GM21619 (cell line): Measurements from ENCODE around the gene HSF2.
"Not testable (repeated sequence)": the region's sequence is repeated elsewhere in the genome, so short reads cannot be mapped to it uniquely, and the experiment has no call there.

Source experiments
- ATAC-seq: cut with Tn5 transposase; IDR thresholded peaks from one replicate; pipeline ENCODE4 v1.9.1; 2021; ENCODE audit not compliant: unreplicated experiment

The HSF2 gene

DNA sequence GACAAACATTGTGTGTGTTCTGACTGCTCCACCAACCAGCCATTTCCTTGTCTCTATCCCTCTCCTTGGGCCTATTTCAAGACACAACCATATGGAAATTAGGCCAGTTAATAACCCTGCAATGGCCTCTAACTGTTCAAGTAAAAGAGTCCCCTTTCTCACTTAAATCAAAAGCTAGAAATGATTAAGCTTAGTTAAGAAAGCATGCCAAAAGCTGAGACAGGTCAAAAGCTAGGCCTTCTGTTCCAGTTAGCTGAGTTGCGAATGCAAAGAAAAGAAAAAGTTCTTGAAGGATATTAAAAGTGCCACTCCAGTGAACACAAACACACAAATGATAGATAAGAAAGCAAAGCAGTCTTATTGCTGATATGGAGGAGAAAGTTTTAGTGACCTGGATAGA, 49.6 kb downstream of the HSF2 start:
- ATAC-seq = no peak

DNA sequence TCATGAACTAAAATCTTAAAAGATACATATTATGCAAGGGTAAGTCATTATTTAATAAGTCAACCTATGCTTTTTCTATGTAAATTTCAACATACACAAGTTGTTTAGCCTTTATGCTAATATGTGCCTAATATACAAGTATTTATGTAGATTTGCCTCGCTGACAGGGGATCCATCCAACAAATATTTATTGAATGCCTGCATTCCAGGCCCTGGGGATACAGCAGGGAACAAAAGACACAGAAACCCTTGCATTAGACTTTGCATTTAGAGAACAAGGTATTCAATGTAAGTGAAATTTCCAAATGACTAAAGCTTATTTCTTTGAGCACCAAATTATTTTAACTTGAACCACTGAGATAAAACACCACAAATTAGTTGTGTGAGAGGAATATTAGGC, 53.1 kb downstream of the HSF2 start:
- ATAC-seq = no peak

DNA sequence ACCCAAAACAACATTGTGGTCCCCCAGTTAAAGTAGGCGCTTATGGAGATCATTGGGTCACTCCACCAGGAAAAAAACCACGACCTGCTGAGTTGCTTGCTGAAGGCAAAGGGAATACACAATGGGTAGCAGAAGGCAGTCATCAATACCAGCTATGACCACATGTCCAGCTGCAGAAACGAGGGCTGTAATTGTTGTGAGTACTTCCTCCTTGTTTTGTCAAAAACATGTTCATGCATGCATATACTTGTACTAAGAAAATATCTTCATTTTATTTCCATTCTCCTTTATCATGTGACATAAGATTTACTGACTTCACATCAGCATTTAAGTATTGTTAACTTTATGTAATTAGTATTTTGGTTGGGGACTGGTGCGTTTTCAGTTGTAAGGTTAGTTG, 55.2 kb downstream of the HSF2 start:
- ATAC-seq = no peak

DNA sequence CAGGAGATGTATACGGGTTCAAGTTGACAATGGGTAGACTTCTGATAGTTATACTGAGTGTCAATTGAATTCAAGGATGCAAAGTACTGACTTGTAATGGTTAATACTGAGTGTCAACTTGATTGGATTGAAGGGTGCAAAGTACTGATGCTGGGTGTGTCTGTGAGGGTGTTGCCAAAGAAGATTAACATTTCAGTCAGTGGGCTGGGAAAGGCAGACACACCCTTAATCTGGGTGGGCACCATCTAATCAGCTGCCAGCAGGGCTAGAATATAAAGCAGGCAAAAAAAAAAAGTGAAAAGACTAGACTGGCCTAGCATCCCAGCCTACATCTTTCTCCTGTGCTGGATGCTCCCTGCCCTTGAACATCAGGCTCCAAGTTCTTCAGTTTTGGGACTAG, 55.7 kb downstream of the HSF2 start:
- ATAC-seq = not testable (repeated sequence)

DNA sequence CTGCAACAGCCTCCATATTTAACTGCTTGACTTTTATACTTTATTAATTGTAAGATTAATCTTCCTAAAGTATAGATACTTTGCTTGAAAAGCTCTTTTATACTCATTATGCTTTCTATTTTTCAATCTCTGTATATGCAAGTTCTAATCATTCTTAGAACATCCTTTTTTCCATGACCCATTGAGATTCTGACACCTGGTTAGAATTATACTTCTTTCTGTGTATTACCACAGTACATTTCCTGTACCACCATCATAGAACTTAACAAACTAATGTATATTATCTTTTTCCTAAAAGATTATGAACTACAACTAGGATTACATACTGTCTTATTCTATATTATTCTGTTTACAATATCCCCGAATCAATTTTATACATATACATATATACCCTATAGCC, 58.6 kb downstream of the HSF2 start:
- ATAC-seq = no peak

DNA sequence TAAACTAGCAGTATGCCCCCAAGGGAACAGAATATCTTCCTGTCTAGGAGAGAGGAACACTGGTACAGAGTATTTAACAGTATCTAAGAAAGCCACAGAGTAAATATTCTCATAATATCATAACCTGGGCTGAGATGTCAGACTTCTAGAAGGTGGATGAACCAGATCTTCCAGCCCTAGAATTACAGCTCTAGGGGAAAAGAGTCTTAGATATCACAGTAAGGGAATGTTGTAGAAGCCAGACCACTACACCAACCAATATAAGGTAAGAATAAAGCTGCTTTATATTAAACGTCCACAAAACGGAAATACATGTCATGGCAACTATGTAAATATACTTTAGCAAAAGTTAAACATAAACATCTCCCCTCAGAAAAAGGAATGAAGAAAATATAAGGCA, 59.8 kb downstream of the HSF2 start:
- ATAC-seq = no peak

DNA sequence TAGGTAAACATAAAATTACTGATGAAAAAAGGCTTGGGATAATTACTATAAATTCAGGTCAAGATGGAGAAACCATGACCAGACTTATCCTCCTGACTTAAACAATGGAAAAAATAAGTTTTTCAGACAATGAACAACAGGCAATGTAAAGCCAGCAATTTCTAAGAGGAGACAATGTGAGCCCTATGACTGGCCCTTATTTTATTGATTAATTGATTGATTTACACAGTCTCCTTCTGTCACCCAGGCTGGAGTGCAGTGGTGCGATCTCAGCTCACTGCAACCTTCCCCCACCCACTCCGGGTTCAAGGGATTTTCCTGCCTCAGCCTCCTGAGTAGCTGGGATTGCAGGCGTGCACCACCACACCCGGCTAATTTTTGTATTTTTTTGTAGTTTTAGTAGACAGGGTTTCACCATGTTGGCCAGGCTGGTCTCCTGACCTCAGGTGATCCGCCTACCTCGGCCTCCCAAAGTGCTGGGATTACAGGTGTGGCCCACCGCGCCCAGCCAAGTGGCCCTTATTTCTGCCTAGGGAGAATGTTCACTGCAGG, 60.5 kb downstream of the HSF2 start:
- not testable (repeated sequence) for ATAC-seq

DNA sequence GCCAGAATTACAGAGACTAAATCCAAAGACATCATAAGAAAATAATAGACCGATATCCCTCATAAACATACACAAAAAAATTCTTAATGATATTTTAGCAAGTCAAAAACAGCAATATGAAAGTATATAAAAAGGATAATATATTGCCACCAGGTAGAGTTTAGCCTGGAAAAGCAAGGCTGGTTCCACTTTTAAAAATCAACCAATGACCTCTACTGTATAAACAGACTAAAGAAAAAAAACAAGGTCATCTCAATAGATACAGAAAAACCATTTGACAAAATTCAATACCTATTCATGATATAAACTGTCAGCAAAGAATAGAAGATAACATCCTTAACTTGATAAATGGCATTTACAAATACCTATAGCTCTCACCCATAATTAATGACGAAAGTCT, 62.4 kb downstream of the HSF2 start:
- ATAC-seq = no peak

DNA sequence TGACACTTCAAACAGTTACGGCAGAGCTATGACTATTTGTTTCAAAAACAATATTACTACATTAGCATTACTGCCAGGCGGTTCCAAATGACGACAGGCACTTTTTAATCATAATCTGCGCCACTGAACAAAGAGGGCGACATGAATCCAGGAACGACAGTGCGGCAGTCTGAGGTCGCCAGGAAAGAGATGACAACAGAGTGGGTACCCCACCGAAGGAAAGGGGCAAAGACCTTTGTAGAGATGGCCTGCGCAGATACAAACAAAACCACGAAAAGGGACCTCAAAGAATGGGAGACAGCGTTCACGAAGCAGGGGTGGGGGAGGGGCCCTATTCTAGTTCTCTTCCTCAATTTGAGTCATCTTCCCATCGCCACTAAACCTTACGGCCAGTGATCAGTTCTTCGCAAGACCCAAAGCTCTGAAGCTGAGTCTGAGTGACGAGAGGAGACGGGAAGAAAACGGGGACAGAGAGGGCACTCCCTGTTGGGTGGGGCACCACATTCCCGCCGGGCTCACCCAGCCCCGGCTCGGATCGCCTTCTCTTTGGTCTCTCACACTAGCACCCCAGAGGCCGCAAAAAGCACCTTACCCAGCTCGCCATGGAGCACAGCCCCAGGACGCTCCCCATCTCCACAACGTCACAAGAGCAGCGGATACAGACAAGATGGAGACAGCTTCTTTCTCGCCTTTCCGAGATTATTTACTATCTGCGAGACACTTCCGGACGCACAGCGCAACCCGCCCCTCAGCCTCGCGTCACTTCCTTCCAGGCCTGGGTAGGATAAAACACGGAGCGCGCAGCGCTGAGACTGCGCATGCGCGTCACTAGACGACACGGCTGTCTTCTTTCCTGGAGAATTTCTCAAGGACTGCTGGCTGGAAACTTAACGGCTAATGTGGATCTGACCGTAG, 71.9 kb downstream of the HSF2 start, which contains the start of gene SERINC1:
Gene SERINC1, minus strand, starts transcription at position 701 of the 915 bp plus-strand sequence. Its CDS starts 70 bp downstream, at position 631.
- peak; percentile 99 for ATAC-seq

DNA sequence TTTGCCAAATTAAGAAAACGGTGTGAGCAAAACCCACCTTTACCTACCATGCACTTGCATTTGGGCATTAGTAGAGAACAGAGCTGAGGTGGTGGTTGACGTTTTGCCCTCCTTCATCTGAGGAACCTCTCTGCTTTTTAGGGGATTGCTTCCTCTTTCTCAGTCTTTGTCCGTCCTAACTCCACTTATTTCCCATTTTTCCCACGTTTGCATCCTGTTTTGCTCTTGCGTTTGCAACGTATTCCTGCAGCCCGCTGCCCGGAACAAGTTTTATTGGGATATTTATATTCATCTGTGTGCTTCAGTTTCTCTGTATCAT, 72.5 kb downstream of the HSF2 start:
- ATAC-seq = peak; percentile 45

DNA sequence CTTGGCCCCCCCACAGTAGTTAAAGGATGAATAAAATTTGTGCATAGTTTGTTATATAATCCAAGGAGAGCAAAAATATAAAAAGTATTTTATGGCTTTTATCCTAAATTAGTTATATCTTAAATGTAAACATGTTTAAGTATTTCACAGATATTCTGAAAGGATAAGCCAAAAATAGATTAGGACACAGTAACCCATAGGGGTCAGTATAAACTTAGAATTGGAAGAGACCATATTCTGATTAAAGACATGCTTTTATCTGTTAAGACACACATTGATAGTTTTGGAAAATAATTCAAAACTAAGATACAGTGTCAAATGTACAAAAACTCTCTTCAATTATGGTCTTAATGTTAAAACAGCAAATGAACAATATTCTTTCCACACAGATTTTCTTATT, 76.7 kb downstream of the HSF2 start:
- ATAC-seq = no peak

DNA sequence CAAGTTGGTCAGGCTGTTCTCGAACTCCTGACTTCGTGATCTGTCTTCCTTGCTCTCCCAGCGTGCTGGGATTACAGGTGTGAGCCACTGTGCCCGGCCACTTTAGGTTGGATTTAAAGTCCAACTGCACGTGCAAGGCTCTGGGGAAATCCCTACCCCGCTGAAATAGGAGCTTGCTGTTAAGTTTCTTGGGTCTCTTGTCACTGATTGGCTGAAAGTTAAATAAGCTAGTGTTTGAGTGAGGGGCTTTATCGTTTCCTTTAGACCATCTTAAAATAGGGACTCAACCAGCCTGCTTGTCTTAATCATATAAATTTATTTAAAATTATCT, 83.3 kb downstream of the HSF2 start:
- no peak for ATAC-seq
